ENCODE data around the gene DRP2.
"Not testable (repeated sequence)": the region's sequence is repeated elsewhere in the genome, so short reads cannot be mapped to it uniquely, and the experiment has no call there.

DRP2 gene

DNA sequence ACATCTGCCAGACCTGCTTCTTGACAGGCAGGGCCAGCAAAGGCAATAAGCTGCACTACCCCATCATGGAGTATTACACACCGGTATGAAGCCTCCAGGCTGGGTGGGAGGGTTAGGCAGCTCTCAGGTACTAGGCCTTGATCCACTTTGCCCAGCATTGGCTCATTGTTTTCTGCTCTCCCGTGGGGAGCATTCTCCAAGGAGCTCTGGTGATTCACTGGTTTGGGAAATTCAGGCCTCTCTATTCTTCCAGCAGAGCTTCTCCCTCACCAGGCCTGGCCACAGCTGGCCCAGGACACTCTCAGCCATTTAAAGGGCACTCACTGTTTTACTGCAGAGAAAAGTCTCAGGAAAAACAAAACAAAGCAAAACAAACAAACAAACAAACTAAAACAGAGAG is 33.0 kb downstream of the DRP2 start:
- no peak for DNase-seq

DNA sequence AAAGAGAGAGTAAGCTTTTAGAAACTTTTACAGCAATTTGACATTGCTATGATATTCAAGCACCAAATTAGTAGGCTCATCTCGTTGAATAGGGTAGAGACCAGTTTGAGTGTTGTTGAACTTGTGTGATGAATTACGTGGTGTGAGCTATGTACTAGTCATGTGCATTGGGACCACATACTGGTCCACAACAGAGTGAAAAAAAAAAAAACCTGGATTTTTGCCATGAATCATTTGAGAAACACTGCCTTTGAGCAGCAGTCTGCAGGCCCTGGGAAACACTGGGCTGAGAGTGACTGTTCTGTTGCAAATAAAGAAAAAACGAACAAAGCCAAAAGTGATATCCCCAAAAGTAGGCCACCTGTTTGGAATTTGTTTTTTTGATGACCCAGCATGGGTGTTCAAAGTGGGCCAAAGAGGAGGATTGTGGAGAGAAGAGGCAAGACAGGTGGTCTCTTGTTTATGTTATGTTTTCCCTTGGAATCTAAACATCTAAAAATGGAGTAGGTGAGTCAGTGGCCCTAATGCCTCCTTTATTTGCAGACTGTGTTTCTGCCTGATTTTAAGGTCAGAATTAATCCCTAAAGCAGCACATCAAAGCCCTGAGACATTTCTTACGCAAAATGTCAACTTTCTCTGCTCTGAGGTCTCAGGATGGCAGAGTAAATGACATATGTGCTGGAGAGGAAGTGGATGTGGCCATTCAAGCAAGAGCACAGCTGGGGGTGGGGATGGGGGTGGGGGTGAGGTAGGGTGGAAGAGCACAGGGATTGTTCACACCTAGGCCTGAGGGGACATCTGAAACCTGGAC is 38.1 kb downstream of the DRP2 start:
- no peak for DNase-seq

GRCh38 chrX:101258259-101258581 is 38.6 kb downstream of the DRP2 start:
- no peak for DNase-seq

GRCh38 chrX:101260435-101260834 is 40.8 kb downstream of the DRP2 start:
- DNase-seq, result no peak

DNA sequence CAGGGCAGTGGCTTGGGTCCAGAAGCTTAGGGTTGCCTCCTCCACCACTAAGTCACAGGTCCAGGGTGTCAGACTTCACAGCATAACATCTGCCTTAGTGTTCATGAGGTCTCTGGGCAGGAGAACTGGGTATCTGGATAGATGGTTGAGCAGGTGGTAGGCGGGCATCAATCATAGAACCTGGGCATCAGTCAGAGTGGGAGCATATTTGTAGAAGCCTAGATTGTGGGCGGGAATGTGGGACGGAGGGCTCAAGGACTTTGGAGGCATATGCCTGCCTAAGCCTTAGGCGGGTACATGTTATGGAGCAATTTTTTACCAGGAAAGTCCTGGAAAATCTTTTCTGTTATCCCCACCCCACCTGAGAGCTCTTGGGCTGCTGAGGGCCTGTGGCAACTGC is 43.0 kb downstream of the DRP2 start:
- DNase-seq, result no peak

GRCh38 chrX:101263766-101264165 is 44.2 kb downstream of the DRP2 start:
- no peak for DNase-seq

GRCh38 chrX:101265869-101266428 is 46.4 kb downstream of the DRP2 start:
- DNase-seq, result no peak

- no peak for DNase-seq
These were observed 54.6 kb downstream of the DRP2 start for GRCh38 chrX:101274198-101274597.

DNA sequence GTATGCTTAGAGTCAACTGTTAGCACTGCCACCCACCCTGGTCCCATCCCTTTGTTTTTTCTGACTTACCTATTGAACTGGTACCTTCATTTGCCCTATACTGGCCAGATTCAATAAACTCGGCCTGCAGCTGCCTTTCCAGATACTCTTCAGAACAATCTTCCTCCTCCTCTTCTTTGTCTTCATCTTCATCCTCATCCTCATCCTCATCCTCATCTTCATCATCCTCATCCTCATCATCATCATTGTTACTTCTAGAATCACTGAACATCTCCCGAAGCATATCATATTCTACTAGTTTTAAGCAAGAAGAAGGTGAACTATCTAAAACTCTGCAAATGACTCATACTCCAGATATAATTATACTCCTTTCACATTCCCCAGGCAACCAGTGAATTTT is 56.7 kb downstream of the DRP2 start:
- no peak for DNase-seq

GRCh38 chrX:101287402-101287801 is 67.8 kb downstream of the DRP2 start:
- no peak for DNase-seq

DNA sequence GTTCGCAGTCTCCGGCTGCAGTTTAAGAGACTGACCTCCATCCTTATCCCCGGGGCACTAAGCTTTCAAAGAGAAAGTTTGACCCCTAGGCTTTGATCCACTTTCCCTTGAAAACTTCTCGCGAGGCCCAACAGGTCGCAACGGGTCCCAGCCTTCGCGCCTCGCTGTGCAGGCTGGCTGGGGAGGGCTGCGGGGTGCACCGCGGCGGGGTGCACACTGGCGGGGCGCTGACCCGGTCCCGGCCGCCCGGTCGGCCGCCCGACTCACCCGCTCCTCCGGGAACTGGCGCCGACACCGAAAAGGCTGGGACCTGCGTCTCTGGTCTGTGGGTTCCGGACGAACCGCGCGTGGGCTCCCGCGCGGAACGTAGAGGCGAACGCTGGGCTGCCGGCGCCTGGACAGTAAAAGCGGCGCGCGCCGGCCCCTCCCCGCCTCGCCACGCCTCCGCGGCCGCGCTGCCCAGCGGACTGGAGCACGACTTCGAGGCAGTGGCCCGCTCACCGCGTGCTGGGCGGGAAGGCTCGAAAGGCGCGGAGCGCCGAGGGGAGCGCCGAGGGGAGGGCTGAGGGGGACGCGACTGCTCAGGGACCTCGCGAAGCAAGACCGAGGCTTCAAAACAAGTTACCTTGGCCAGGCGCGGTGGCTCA is 71.5 kb downstream of the DRP2 start, which contains the start of gene TAF7L:
Gene TAF7L, minus strand, starts transcription at position 378 of the 647 bp plus-strand sequence. CDS start 3,791 bp downstream, outside the sequence.
- no peak for DNase-seq

GRCh38 chrX:101295603-101296002 is 76.0 kb downstream of the DRP2 start:
- not testable (repeated sequence) for DNase-seq

- no peak for DNase-seq
These were observed 84.2 kb downstream of the DRP2 start for GRCh38 chrX:101303790-101304189.
